WTC11 (cell line): ENCODE measurements around the gene GPR89B. TPM values are rescaled to one million over a fixed set of nuclear protein-coding genes. Genes with fewer than 3 reads are reported as not detected.

ENCODE experiments used
- ATAC-seq: fragments of 200-7000 bp; cut with Tn5 transposase; 2 replicates; pipeline ENCODE4 v1.10.0; 2021; ENCODE audit warnings: mild to moderate bottlenecking, moderate library complexity
- CTCF ChIA-PET: fragments of 300-600 bp; sonication (Branson Sonifier 250); formaldehyde crosslinking; loops from one replicate; lab custom pipeline; 2021; ENCODE audit warnings: antibody characterized with exemption; lab: Charles Lee
- POLR2A ChIA-PET: fragments of 350-600 bp; sonication (Branson Sonifier 250); formaldehyde crosslinking; loops from one replicate; lab custom pipeline; 2021; ENCODE audit warnings: antibody characterized with exemption; lab: Charles Lee
- DNase-seq: peaks from one replicate; pipeline ENCODE4 v3.0.0; 2021; ENCODE audit warnings: low spot score
- H3K27ac Mint-ChIP-seq: 2 replicates; pipeline ENCODE4 v1.8.0; 2021; ENCODE audit warnings: mixed read lengths
- H3K27me3 Mint-ChIP-seq: 2 replicates; pipeline ENCODE4 v1.8.0; 2021; ENCODE audit warnings: low read depth, mild to moderate bottlenecking, moderate library complexity, mixed read lengths
- H3K36me3 Mint-ChIP-seq: 2 replicates; pipeline ENCODE4 v1.8.0; 2021; ENCODE audit warnings: mixed read lengths
- H3K4me1 Mint-ChIP-seq: 2 replicates; pipeline ENCODE4 v1.8.0; 2022; ENCODE audit warnings: mixed read lengths
- H3K4me3 Mint-ChIP-seq: 2 replicates; pipeline ENCODE4 v1.8.0; 2021; ENCODE audit warnings: mild to moderate bottlenecking, moderate library complexity, mixed read lengths
- H3K9me3 Mint-ChIP-seq: 2 replicates; pipeline ENCODE4 v1.8.0; 2021; ENCODE audit warnings: mixed read lengths
- ATF1 ChIP-seq: sonication (generic); formaldehyde crosslinking; IDR thresholded peaks from 2 replicates; pipeline ENCODE4 v1.8.1; 2023; ENCODE audit warnings: mild to moderate bottlenecking, moderate library complexity, missing genetic modification reagents
- ATF3 ChIP-seq: sonication (generic); formaldehyde crosslinking; conservative IDR thresholded peaks from 2 replicates; pipeline ENCODE4 v1.8.1; 2022; ENCODE audit warnings: mild to moderate bottlenecking, missing genetic modification reagents
- E2F1 ChIP-seq: sonication (generic); formaldehyde crosslinking; IDR thresholded peaks from 2 replicates; pipeline ENCODE4 v1.8.0; 2022; ENCODE audit warnings: mild to moderate bottlenecking, missing genetic modification reagents
- ERG ChIP-seq: fragments of 250-450 bp; sonication (Bioruptor Pico); IDR thresholded peaks from 2 replicates; pipeline ENCODE4 v1.8.0; 2021; ENCODE audit warnings: mild to moderate bottlenecking
- FOXK1 ChIP-seq: sonication (generic); formaldehyde crosslinking; IDR thresholded peaks from 2 replicates; pipeline ENCODE4 v1.8.0; 2022; ENCODE audit warnings: mild to moderate bottlenecking, moderate library complexity, missing genetic modification reagents
- GRHL2 ChIP-seq: fragments of 250-450 bp; sonication (Bioruptor Pico); IDR thresholded peaks from 2 replicates; pipeline ENCODE4 v1.8.0; 2022; ENCODE audit warnings: mild to moderate bottlenecking, moderate library complexity; ENCODE audit not compliant: insufficient replicate concordance, severe bottlenecking
- HMGA2 ChIP-seq: fragments of 250-450 bp; sonication (Bioruptor Pico); IDR thresholded peaks from 2 replicates; pipeline ENCODE4 v1.4.0; 2021; ENCODE audit warnings: mild to moderate bottlenecking, moderate library complexity
- MAX ChIP-seq: sonication (generic); formaldehyde crosslinking; IDR thresholded peaks from 2 replicates; pipeline ENCODE4 v1.8.0; 2022; ENCODE audit warnings: mild to moderate bottlenecking, missing genetic modification reagents
- MYBL2 ChIP-seq: sonication (generic); formaldehyde crosslinking; IDR thresholded peaks from 2 replicates; pipeline ENCODE4 v1.8.1; 2023; ENCODE audit warnings: mild to moderate bottlenecking, moderate library complexity, missing genetic modification reagents
- NFE2L1 ChIP-seq: sonication (generic); formaldehyde crosslinking; IDR thresholded peaks from 2 replicates; pipeline ENCODE4 v1.8.1; 2023; ENCODE audit warnings: missing genetic modification reagents
- NFYB ChIP-seq: sonication (generic); formaldehyde crosslinking; conservative IDR thresholded peaks from 2 replicates; pipeline ENCODE4 v1.8.0; 2022; ENCODE audit warnings: low read depth, missing genetic modification reagents
- NR3C1 ChIP-seq: sonication (generic); formaldehyde crosslinking; conservative IDR thresholded peaks from 2 replicates; pipeline ENCODE4 v1.8.1; 2023; ENCODE audit warnings: low read depth, mild to moderate bottlenecking, missing genetic modification reagents
- TEAD1 ChIP-seq: sonication (generic); formaldehyde crosslinking; IDR thresholded peaks from 2 replicates; pipeline ENCODE4 v1.8.0; 2022; ENCODE audit warnings: mild to moderate bottlenecking, missing genetic modification reagents
- TEAD4 ChIP-seq: sonication (generic); formaldehyde crosslinking; IDR thresholded peaks from 2 replicates; pipeline ENCODE4 v1.8.0; 2022; ENCODE audit warnings: mild to moderate bottlenecking, missing genetic modification reagents
- TP53 ChIP-seq: sonication (generic); formaldehyde crosslinking; IDR thresholded peaks from 2 replicates; pipeline ENCODE4 v1.8.1; 2023; ENCODE audit warnings: mild to moderate bottlenecking, missing genetic modification reagents
- ZNF232 ChIP-seq: sonication (generic); formaldehyde crosslinking; IDR thresholded peaks from 2 replicates; pipeline ENCODE4 v1.8.0; 2022; ENCODE audit warnings: mild to moderate bottlenecking, missing genetic modification reagents
- ZNF317 ChIP-seq: sonication (generic); formaldehyde crosslinking; IDR thresholded peaks from 2 replicates; pipeline ENCODE4 v1.8.1; 2023; ENCODE audit warnings: low read depth, mild to moderate bottlenecking, moderate library complexity, missing genetic modification reagents, borderline replicate concordance
- total RNA-seq: library from RNA; stranded (reverse); gene quantifications from 3 replicates; pipeline ENCODE4 v1.2.3, GENCODE V29; 2021
- TF ChIP-seq, protein P1 (sequence below): fragments of 250-450 bp; sonication (Bioruptor Pico); conservative IDR thresholded peaks from 2 replicates; pipeline ENCODE4 v1.9.0; 2021; ENCODE audit warnings: mild to moderate bottlenecking
- TF ChIP-seq, protein P2 (sequence below): sonication (generic); formaldehyde crosslinking; IDR thresholded peaks from 2 replicates; pipeline ENCODE4 v1.8.1; 2023; ENCODE audit warnings: mild to moderate bottlenecking, missing genetic modification reagents
- TF ChIP-seq, protein P3 (sequence below): sonication (generic); formaldehyde crosslinking; IDR thresholded peaks from 2 replicates; pipeline ENCODE4 v1.8.1; 2023; ENCODE audit warnings: mild to moderate bottlenecking, moderate library complexity, missing genetic modification reagents
- TF ChIP-seq, protein P4 (sequence below): fragments of 200-600 bp; IDR thresholded peaks from 2 replicates; pipeline ENCODE4 v1.8.0; 2022; ENCODE audit warnings: antibody characterized with exemption
- TF ChIP-seq, protein P5 (sequence below): sonication (generic); formaldehyde crosslinking; IDR thresholded peaks from 2 replicates; pipeline ENCODE4 v1.8.1; 2023; ENCODE audit warnings: mild to moderate bottlenecking, missing genetic modification reagents, moderate library complexity
- TF ChIP-seq, protein P6 (sequence below): sonication (generic); formaldehyde crosslinking; IDR thresholded peaks from 2 replicates; pipeline ENCODE4 v1.8.1; 2022; ENCODE audit warnings: low read depth, mild to moderate bottlenecking, moderate library complexity, missing genetic modification reagents, borderline replicate concordance

GPR89B gene
- total RNA-seq, 1 experiment from 2014 or later = 16.3 TPM

GRCh38 chr1:147904726-147905125, 23.5 kb upstream of the GPR89B start (continued):
- TF ChIP-seq, protein P1, sequence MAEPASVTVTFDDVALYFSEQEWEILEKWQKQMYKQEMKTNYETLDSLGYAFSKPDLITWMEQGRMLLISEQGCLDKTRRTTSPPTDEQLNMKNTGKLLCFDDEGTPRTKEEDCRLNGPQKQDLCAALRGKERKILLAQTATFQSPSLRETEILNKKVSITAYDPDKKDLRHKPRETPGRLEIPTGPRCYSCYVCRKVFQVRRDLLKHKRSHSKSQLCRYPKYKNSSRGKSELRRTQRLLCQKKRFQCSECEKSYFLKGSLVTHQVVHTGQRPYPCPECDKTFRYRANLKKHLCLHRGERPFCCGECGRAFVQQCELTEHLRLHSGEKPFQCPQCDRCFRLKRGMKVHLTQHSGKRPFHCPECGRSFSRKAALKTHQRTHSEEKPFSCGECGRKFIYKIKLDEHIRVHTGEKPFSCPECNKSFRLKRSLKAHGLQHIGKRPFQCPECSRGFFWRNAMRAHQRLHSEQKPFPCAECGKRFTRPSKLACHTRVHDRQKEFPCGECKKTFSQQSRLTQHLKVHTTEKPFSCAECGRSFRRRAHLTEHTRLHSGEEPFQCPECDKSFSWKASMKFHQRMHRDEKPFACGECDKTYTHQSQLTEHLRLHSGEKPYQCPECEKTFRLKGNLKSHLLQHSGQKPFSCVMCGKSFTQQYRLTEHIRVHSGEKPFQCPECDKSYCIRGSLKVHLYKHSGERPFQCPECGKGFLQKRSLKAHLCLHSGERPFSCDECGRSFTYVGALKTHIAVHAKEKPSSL (CRISPR knock-in tag) = no peak
- no peak for TF ChIP-seq FOXK1 (CRISPR knock-in tag)
- no peak for TF ChIP-seq MYBL2 (CRISPR knock-in tag)

DNA sequence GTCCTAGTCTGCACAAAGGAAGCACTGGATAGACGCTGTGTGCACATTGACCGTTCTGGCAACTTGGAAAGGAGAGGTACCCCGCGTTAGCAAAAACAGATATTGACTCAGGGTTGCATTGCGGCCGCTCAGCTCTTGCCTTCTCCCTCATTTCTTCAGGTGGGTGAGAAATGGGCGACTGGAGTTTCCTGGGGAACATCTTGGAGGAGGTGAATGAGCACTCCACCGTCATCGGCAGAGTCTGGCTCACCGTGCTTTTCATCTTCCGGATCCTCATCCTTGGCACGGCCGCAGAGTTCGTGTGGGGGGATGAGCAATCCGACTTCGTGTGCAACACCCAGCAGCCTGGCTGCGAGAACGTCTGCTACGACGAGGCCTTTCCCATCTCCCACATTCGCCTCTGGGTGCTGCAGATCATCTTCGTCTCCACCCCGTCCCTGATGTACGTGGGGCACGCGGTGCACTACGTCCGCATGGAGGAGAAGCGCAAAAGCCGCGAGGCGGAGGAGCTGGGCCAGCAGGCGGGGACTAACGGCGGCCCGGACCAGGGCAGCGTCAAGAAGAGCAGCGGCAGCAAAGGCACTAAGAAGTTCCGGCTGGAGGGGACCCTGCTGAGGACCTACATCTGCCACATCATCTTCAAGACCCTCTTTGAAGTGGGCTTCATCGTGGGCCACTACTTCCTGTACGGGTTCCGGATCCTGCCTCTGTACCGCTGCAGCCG, 20.3 kb upstream of the GPR89B start:
- no peaks in the 10 kb centered on the region for H3K9me3 Mint-ChIP-seq
- no peaks in the 10 kb centered on the region for H3K4me1 Mint-ChIP-seq
- ChIA-PET POLR2A (no interaction called here), CTCF (interaction anchor here (6.9 kb wide), 1 partner anchor 15 kb away, joined by 36 read pairs; no protein-coding TSS in a partner anchor)
- DNase-seq (no peak), ATAC-seq (no peak)
- no peak overlapping the region for H3K4me3 Mint-ChIP-seq
- no peaks in the 10 kb centered on the region for H3K36me3 Mint-ChIP-seq
- no peak overlapping the region for H3K27ac Mint-ChIP-seq
- TF ChIP-seq, protein P2, sequence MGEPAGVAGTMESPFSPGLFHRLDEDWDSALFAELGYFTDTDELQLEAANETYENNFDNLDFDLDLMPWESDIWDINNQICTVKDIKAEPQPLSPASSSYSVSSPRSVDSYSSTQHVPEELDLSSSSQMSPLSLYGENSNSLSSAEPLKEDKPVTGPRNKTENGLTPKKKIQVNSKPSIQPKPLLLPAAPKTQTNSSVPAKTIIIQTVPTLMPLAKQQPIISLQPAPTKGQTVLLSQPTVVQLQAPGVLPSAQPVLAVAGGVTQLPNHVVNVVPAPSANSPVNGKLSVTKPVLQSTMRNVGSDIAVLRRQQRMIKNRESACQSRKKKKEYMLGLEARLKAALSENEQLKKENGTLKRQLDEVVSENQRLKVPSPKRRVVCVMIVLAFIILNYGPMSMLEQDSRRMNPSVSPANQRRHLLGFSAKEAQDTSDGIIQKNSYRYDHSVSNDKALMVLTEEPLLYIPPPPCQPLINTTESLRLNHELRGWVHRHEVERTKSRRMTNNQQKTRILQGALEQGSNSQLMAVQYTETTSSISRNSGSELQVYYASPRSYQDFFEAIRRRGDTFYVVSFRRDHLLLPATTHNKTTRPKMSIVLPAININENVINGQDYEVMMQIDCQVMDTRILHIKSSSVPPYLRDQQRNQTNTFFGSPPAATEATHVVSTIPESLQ (CRISPR knock-in tag) = no peak
- no peak for TF ChIP-seq ATF1 (CRISPR knock-in tag)
- no peak for TF ChIP-seq ATF3 (CRISPR knock-in tag)
- TF ChIP-seq, protein P3, sequence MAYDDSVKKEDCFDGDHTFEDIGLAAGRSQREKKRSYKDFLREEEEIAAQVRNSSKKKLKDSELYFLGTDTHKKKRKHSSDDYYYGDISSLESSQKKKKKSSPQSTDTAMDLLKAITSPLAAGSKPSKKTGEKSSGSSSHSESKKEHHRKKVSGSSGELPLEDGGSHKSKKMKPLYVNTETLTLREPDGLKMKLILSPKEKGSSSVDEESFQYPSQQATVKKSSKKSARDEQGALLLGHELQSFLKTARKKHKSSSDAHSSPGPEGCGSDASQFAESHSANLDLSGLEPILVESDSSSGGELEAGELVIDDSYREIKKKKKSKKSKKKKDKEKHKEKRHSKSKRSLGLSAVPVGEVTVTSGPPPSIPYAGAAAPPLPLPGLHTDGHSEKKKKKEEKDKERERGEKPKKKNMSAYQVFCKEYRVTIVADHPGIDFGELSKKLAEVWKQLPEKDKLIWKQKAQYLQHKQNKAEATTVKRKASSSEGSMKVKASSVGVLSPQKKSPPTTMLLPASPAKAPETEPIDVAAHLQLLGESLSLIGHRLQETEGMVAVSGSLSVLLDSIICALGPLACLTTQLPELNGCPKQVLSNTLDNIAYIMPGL = no peak
- TF ChIP-seq HMGA2 (CRISPR knock-in tag) = no peak
- TF ChIP-seq, protein P4, sequence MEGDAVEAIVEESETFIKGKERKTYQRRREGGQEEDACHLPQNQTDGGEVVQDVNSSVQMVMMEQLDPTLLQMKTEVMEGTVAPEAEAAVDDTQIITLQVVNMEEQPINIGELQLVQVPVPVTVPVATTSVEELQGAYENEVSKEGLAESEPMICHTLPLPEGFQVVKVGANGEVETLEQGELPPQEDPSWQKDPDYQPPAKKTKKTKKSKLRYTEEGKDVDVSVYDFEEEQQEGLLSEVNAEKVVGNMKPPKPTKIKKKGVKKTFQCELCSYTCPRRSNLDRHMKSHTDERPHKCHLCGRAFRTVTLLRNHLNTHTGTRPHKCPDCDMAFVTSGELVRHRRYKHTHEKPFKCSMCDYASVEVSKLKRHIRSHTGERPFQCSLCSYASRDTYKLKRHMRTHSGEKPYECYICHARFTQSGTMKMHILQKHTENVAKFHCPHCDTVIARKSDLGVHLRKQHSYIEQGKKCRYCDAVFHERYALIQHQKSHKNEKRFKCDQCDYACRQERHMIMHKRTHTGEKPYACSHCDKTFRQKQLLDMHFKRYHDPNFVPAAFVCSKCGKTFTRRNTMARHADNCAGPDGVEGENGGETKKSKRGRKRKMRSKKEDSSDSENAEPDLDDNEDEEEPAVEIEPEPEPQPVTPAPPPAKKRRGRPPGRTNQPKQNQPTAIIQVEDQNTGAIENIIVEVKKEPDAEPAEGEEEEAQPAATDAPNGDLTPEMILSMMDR = no peak
- TF ChIP-seq, protein P5, sequence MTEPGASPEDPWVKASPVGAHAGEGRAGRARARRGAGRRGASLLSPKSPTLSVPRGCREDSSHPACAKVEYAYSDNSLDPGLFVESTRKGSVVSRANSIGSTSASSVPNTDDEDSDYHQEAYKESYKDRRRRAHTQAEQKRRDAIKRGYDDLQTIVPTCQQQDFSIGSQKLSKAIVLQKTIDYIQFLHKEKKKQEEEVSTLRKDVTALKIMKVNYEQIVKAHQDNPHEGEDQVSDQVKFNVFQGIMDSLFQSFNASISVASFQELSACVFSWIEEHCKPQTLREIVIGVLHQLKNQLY (CRISPR knock-in tag) = no peak
- TF ChIP-seq E2F1 (CRISPR knock-in tag) = no peak
- TF ChIP-seq TEAD1 (CRISPR knock-in tag) = no peak
- TF ChIP-seq TP53 (CRISPR knock-in tag) = no peak
- no peak for TF ChIP-seq GRHL2
- no peak for TF ChIP-seq NR3C1 (CRISPR knock-in tag)
- TF ChIP-seq ERG (CRISPR knock-in tag) = no peak
- TF ChIP-seq NFYB (CRISPR knock-in tag) = no peak
- TF ChIP-seq, protein P6, sequence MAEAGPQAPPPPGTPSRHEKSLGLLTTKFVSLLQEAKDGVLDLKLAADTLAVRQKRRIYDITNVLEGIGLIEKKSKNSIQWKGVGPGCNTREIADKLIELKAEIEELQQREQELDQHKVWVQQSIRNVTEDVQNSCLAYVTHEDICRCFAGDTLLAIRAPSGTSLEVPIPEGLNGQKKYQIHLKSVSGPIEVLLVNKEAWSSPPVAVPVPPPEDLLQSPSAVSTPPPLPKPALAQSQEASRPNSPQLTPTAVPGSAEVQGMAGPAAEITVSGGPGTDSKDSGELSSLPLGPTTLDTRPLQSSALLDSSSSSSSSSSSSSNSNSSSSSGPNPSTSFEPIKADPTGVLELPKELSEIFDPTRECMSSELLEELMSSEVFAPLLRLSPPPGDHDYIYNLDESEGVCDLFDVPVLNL (CRISPR knock-in tag) = no peak
- TF ChIP-seq TEAD4 (CRISPR knock-in tag) = no peak
- TF ChIP-seq ZNF232 (CRISPR knock-in tag) = no peak
- no peak for TF ChIP-seq NFE2L1 (CRISPR knock-in tag)
- no peak for TF ChIP-seq ZNF317 (CRISPR knock-in tag)
- no peak for TF ChIP-seq MAX (CRISPR knock-in tag)
- TF ChIP-seq, all 79 proteins: peak for 0
- H3K27me3 Mint-ChIP-seq = peaks cover 4% of the 10 kb centered on the region; the same call in 1 of the 2 replicates
